Right renal cortex interstitium (tissue), 3 donors: ENCODE measurements around the gene ANP32B. TPM values are rescaled to one million over a fixed set of nuclear protein-coding genes. Genes with fewer than 3 reads are reported as not detected.
"Not testable (repeated sequence)": the region's sequence is repeated elsewhere in the genome, so short reads cannot be mapped to it uniquely, and the experiment has no call there.

ENCODE experiments used
- DNase-seq, 3 donors: peaks; one replicate each; pipeline ENCODE4 v3.0.0-alpha.2; 2013; ENCODE audit warnings: low read depth in 3 of 3, low spot score in 2 of 3
- polyA plus RNA-seq, 3 donors: library from polyadenylated mRNA; unstranded; fragments of 120-200 nt; gene quantifications; one replicate each; pipeline ENCODE4 v1.2.1, GENCODE V29; 2013; ENCODE audit not compliant: insufficient read length in 3 of 3

The ANP32B gene
- polyA plus RNA-seq, 3 donors, result 255 to 309 (median 268) TPM

GRCh38 chr9:97990259-97990658, 7.1 kb downstream of the ANP32B start:
- DNase-seq, result no peak

GRCh38 chr9:97991818-97992217, 8.7 kb downstream of the ANP32B start:
- no peak for DNase-seq

- no peak for DNase-seq
Observed at GRCh38 chr9:97992219-97992618, 9.1 kb downstream of the ANP32B start.

- no peak for DNase-seq
Observed at GRCh38 chr9:97993000-97993399, 9.9 kb downstream of the ANP32B start.

- no peak for DNase-seq
Observed at GRCh38 chr9:97994703-97995102, 11.6 kb downstream of the ANP32B start.

- DNase-seq, result not testable (repeated sequence)
Observed at GRCh38 chr9:97996676-97997075, 13.5 kb downstream of the ANP32B start.

GRCh38 chr9:97997330-97998276, 14.5 kb downstream of the ANP32B start:
- DNase-seq, result no peak

- no peak for DNase-seq
Observed at GRCh38 chr9:98002808-98003207, 19.7 kb downstream of the ANP32B start.

GRCh38 chr9:98006127-98006796, 23.1 kb downstream of the ANP32B start:
- DNase-seq, result no peak

- DNase-seq, result no peak
Observed at GRCh38 chr9:98007251-98007928, 24.2 kb downstream of the ANP32B start.

- no peak for DNase-seq
Observed at GRCh38 chr9:98008764-98009163, 25.6 kb downstream of the ANP32B start.

- DNase-seq, result no peak
Observed at GRCh38 chr9:98009437-98009836, 26.3 kb downstream of the ANP32B start.

- DNase-seq, result no peak
Observed at GRCh38 chr9:98009936-98010335, 26.8 kb downstream of the ANP32B start.

- DNase-seq, result no peak
Observed at GRCh38 chr9:98010445-98010844, 27.3 kb downstream of the ANP32B start.

- DNase-seq, result no peak
Observed at GRCh38 chr9:98011122-98011521, 28.0 kb downstream of the ANP32B start.

GRCh38 chr9:98016137-98016680, 33.1 kb downstream of the ANP32B start:
- no peak for DNase-seq

GRCh38 chr9:98017306-98017705, 34.2 kb downstream of the ANP32B start:
- no peak for DNase-seq

- DNase-seq, result no peak
Observed at GRCh38 chr9:98018347-98018746, 35.2 kb downstream of the ANP32B start.

GRCh38 chr9:98019098-98019497, 36.0 kb downstream of the ANP32B start:
- DNase-seq, result no peak

- DNase-seq, result not testable (repeated sequence)
Observed at GRCh38 chr9:98019869-98020268, 36.7 kb downstream of the ANP32B start.
